A172 (cell line): Measurements from ENCODE around the gene COBL. TPM values are rescaled to one million over a fixed set of nuclear protein-coding genes. Genes with fewer than 3 reads are reported as not detected.
A peak's percentile ranks its signal among the peaks of the same experiment; 100 is the strongest.

Experiments
- DNase-seq: peaks from one replicate; pipeline ENCODE4 v3.0.0-alpha.2; 2015; ENCODE audit warnings: low spot score
- total RNA-seq: library from RNA; depleted of rRNA; stranded (reverse); fragments of >200 nt; shearing (Covaris generic); gene quantifications from 2 replicates; pipeline ENCODE4 v1.2.3, GENCODE V29; 2014

Gene COBL
- total RNA-seq, 1 experiment from 2014 or later = 1.0 TPM

DNA sequence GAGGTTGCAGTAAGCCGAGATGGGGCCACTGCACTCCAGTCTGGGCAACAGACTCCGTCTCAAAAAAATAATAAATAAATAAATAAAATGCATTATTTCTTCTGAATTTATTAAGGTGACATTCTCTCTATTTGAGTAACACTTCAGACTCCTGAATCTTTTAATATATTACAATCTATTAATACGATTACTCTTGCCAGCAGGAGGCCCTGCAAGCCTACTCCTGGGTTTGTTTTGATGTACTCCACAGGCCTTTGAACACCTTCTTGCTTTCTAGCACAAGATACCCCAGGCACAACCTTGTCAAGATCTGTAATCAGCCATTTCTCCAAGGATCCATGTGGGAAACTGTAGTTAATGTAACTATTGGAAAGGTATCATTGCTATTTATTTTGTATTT, 63.5 kb downstream of the COBL start:
- DNase-seq = no peak

GRCh38 chr7:51251290-51251689, 65.3 kb downstream of the COBL start:
- DNase-seq = no peak

DNA sequence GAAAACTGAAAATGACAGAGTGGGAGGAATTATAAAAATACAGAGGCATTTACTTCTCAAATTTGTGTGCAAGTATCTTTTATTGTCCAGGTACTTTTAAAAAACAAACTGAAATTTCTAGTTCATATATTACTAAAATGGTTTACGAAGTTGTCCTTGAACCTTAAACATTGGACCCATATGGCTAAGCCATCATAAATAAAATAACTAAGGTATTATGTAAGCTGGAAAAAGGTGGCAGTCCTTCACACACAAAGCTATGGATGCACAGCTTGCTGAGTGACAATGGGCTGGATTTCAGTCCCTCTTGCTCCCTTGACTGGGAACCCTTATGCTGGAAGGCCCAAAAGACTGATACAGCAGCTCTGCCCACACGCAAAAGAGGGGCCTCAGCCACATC, 66.1 kb downstream of the COBL start:
- DNase-seq = no peak

DNA sequence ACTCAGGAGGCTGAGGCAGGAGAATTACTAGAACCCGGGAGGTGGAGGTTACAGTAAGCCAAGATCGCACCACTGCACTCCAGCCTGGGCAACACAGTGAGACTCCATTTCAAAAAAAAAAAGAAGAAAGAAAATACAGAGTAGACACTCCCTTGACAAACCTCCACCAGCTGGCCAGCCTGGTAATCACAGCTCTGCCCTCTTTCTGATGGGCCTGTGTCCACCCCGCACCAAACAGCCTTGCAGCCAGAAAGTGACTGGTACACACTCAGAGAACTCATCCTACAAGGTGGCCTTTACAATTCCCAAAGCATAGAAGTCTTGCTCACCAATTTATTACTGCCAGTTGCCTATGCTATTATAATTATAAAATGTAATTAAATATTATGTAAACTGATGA, 66.6 kb downstream of the COBL start:
- DNase-seq = no peak

DNA sequence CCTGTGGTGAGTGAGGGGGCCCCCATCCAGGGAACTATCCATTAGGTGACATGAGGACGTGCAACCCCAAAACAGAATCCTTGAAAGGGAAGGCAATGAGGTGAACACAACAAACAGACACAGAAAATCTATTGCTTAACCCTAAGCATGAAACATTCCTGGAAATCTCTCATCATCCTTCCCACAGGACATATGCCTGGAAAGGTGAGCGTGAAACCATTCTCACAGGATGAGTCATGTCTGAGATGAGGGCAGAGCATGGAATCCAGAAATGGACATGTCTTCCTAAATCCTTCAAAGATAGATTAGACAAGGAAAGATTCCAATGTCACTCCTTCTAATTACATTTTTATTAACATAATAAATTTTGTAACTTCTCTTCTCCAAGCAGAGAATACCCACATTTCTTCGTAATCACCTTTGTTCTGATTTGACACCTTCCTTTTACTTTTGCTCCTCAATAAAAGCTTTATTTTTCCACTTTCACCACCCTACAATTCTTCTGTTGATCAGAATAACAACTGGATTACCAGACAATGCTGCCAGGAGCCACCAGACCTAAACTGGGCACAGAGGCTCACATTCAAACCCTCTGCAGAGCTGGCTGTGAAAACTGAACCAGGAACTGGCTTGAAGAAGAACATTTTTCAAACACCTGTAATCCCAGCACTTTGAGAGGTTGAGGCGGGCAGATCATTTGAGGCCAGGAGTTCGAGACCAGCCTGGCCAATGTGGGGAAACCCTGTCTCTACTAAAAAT, 67.2 kb downstream of the COBL start:
- DNase-seq = no peak

GRCh38 chr7:51246258-51247245, 70.1 kb downstream of the COBL start:
- DNase-seq = no peak

- DNase-seq = no peak
Observed at GRCh38 chr7:51244885-51245284, 71.7 kb downstream of the COBL start.

DNA sequence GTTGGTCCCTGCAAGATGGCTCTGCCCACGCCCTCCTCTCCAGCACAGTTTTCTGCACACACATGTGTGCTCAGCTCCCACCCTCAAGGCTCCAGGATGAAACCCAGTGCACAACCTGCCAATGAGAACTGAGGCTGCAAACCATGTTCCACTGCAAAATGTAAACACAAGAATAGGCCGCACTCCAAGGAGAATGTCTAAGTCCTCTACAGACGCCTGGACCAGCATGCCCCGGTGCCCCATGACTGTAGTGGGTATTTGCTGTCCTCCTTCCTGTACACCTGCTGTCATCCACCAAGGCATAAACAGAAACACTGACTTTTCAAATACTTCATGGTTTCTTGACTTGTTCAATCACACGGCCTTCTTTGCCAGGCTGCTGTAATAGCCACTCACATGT, 72.6 kb downstream of the COBL start:
- DNase-seq = no peak

DNA sequence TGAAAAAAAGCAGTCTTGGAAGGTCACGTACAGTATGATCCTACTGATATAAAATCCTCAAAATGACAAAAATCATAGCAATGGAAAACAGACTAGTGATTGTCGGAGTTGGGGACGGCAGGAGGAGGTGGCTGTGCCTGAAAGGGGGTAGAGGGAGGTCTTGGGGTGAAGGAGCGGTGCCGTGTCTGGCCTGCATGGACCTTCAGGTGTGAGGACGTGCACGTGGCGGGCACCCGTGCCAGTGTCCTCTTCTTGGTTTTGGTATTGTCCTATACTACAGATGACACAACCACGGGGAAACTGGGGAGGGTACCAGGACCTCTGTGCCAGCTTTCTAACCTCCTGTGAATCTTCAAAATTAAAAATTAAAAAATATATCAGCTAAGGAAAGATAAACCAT, 73.0 kb downstream of the COBL start:
- no peak for DNase-seq

DNA sequence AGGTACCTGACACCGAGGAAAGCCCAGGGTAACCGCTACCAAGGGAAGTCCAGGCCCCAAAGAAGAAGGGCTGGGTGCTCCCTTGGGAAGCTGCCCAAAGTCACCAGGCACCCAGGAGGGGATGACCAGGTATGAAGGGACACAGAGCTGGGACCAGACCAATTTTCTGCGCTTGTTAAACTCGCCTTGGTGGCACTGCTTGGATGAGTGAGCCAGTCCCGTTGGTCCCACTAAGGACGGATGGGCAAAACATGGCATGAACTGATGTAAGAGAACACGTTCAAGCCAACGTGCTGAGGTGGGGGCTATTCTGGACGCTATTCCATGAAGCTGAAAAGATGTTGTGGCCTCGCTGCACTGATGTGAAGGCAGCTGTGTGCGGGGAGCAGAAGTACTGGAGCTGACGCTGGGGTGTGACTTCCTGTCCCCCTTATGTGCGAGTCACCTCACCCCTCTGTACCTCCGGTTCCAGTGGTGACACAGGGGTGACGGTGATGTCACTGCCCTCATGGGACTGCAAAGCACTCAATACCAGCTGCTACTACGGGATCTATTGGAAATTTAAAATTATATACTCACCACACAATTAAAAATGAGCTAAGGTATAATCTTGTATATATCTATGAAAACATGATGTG, 73.6 kb downstream of the COBL start:
- DNase-seq = no peak

DNA sequence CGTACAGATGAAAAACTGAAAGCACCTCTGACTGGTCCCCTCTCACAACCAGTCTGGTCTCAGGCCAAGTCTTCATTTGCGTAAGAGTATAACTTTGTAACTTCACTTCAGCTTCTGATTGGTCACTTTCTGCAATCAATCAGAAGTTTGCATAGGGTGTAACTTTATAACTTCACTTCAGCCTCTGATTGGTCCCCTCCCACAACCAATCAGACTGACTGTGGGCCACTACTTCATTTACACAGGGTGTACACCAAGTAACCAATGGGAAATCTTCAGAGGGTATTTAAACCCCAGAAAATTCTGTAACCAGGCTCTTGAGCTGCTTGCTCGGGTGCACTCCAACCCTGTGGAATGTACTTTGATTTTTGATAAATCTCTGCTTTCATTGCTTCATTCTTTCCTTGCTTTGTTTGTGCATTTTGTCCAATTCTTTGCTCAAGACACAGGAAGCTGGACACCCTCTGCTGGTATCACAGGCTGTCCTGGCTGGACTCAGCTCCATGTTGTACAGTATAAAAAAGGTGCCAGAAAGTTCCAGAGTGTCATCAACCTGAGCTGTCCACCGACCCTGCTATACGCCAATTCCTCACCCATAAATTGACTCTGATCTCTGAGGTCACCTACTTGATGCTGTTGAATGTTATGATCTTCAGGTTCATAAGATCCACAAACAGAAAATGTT, 74.5 kb downstream of the COBL start:
- peak; percentile 8 for DNase-seq

DNA sequence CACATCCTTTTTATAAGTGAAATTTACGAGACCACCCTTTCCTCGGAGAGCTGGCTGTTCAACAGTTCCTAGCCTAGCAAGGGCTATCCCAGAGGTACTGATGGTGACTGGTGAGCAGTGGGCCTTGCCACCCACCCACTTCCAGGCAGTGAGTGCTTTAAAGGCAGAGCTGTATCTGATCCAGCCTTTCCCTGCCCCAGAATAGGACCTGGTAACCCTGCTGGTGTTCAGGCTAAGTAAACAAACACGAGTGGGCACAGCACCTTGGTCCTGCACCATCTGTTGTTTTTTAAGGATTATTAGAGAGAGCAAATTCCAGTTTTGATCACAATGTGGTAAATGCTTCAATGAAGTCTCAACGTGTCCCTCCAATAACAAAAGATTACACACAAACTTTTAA, 75.7 kb downstream of the COBL start:
- DNase-seq = no peak

DNA sequence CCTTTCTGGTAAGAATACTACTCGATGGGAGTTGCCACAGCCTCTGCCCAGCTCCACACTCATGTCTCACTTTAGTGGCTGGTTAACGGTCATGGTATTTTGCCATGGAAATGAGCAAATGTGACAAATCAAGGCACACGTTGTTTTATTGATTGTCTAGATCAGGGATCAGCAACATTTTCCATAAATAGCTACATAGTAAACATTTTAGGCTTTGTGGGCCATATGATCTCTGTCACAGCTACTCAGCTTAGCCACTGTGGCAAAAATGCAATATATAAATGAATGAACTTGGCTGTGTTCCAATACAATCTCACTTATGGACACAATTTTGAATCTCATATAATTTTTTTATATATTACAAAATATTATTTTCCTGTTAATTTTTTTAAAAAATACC, 76.9 kb downstream of the COBL start:
- no peak for DNase-seq

DNA sequence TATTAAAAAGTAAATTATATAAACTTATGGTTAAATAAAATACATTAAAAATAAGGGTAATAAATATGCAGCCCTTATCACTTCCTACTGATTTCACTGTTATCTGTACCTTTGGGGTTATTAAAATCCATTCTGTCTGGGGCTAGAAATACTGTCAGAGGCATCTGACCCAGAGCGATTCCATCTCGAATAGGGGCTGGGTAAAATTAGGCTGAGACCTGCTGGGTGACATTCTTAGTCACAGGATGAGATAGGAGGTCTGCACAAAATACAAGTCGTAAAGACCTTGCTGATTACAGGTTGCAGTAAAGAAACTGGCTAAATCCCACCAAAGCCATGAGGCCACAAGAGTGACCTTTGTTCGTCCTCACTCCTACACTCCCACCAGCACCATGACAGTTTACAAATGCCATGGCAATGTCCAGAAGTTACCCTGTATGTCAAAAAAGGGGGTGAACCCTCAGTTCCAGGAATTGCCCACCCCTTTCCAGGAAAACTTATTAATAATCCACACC, 77.6 kb downstream of the COBL start:
- no peak for DNase-seq

- no peak for DNase-seq
Observed at GRCh38 chr7:51237446-51238133, 79.0 kb downstream of the COBL start.

- DNase-seq = no peak
Observed at GRCh38 chr7:51236470-51237132, 80.0 kb downstream of the COBL start.

- no peak for DNase-seq
Observed at GRCh38 chr7:51235593-51236313, 80.9 kb downstream of the COBL start.

DNA sequence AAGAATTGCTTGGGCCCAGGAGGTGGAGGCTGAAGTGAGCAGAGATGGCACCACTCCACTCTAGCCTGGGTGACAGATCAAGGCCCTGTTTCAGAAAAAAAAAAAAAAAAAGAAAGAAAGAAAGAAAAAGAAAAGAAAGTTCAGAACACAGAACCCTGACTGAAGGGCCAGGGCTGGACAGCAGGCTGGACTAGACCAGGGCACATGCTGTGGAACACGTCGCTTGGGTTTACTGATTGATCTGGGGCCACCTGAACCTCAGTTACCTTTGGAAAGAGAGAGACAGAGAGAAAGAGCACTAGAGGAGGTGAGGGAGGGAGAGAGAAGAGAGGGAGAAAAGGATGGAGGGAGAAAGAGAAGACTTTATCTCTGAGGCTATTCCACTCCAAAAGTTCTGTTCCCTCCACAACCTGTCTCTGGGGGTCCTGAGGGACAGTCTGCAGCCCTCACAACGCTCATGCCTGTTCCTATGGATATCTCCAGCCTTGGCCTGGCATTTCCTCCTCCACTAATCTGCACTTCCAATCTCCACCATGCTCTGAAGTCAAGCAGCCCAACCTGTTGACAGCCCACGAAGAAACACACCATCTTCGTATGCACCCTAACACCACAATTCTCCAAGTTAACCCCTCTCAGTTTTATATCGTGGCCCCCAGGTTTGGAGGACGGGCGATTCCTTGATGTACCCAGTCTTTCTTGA, 81.8 kb downstream of the COBL start:
- no peak for DNase-seq

DNA sequence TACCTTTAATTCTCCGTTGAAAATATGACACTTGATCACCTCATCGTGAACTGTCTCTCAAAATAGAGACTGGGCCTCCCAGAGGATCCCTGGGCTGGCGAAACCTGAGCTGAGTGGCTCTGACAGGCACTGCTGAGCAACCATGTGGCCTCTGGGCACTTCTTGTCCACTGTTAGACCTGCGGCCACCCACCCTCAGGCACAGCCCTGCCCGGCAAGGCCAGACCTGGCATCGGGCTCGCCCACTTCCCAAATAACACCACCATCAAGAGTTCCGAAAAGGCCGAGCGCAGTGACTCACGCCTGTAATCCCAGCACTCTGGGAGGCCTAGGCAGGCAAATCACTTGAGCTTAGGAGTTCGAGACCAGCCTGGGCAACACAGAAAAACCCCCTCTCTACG, 82.5 kb downstream of the COBL start:
- no peak for DNase-seq
